IPS DF 6.9 (cell line): ENCODE measurements around the gene PARP16.
A peak's percentile ranks its signal among the peaks of the same experiment; 100 is the strongest.

Experiments
- DNase-seq: peaks from one replicate; pipeline ENCODE4 v3.0.0-alpha.2; 2013; ENCODE audit warnings: low read depth, low spot score
- H3K27ac ChIP-seq: one replicate; pipeline ENCODE4 v1.5.1; 2013; ENCODE audit warnings: low read length, control low read depth
- H3K27me3 ChIP-seq: 2 replicates; pipeline ENCODE4 v1.6.1; 2013; ENCODE audit warnings: mild to moderate bottlenecking, low read length; ENCODE audit not compliant: control insufficient read depth, insufficient read depth
- H3K36me3 ChIP-seq: 2 replicates; pipeline ENCODE4 v1.6.1; 2013; ENCODE audit warnings: low read length; ENCODE audit not compliant: control insufficient read depth, insufficient read depth
- H3K4me1 ChIP-seq: 2 replicates; pipeline ENCODE4 v1.6.1; 2013; ENCODE audit warnings: low read length; ENCODE audit not compliant: control insufficient read depth, insufficient read depth
- H3K4me3 ChIP-seq: 2 replicates; pipeline ENCODE4 v1.5.1; 2013; ENCODE audit warnings: mild to moderate bottlenecking, low read length
- H3K9me3 ChIP-seq: 2 replicates; pipeline ENCODE4 v1.6.1; 2013; ENCODE audit warnings: low read length, inconsistent platforms; ENCODE audit not compliant: control insufficient read depth, insufficient read depth
- WGBS: extraction: QIAGEN DNeasy Blood & Tissue Kit; methylation state at CpG from one replicate; pipeline ENCODE4 v1.1.7; 2013; ENCODE audit warnings: mixed read lengths, missing lambda C conversion rate; ENCODE audit not compliant: insufficient read length, insufficient coverage; 5-methylcytosine and 5-hydroxymethylcytosine counted together

PARP16 gene

GRCh38 chr15:65311760-65312159, 25.1 kb upstream of the PARP16 start:
- no peak for DNase-seq
- Histone ChIP-seq H3K9me3 (no peaks in the 10 kb centered on the region), H3K4me1 (no peaks in the 10 kb centered on the region; the same call in 1 of the 2 replicates), H3K27ac (no peak overlapping the region), H3K36me3 (no peaks in the 10 kb centered on the region), H3K27me3 (no peaks in the 10 kb centered on the region), H3K4me3 (no peak overlapping the region)
- WGBS: no CpG with 5 or more reads among the region's 3 CpGs

- no peak for DNase-seq
- Histone ChIP-seq H3K4me1 (no peaks in the 10 kb centered on the region; the same call in 1 of the 2 replicates), H3K36me3 (no peaks in the 10 kb centered on the region), H3K9me3 (no peaks in the 10 kb centered on the region), H3K27me3 (no peaks in the 10 kb centered on the region), H3K27ac (no peak overlapping the region), H3K4me3 (no peak overlapping the region)
- WGBS: no CpG with 5 or more reads among the region's 10 CpGs
Observed at GRCh38 chr15:65310431-65311137, 23.9 kb upstream of the PARP16 start.

- no peaks in the 10 kb centered on the region; the same call in 1 of the 2 replicates for H3K4me1 ChIP-seq
- no peak for DNase-seq
- no peak overlapping the region for H3K4me3 ChIP-seq
- H3K27me3 ChIP-seq: no peaks in the 10 kb centered on the region
- H3K9me3 ChIP-seq: no peaks in the 10 kb centered on the region
- no peaks in the 10 kb centered on the region for H3K36me3 ChIP-seq
- WGBS: no CpG with 5 or more reads among the region's 12 CpGs
- H3K27ac ChIP-seq: no peak overlapping the region
Observed at GRCh38 chr15:65309882-65310418, 23.3 kb upstream of the PARP16 start.

- H3K27ac ChIP-seq: no peak overlapping the region
- no peaks in the 10 kb centered on the region; the same call in 1 of the 2 replicates for H3K4me1 ChIP-seq
- H3K36me3 ChIP-seq: no peaks in the 10 kb centered on the region
- H3K9me3 ChIP-seq: no peaks in the 10 kb centered on the region
- no peak for DNase-seq
- no CpG with 5 or more reads among the region's 6 CpGs for WGBS
- H3K4me3 ChIP-seq: no peak overlapping the region
- no peaks in the 10 kb centered on the region for H3K27me3 ChIP-seq
Observed at GRCh38 chr15:65307978-65308377, 21.3 kb upstream of the PARP16 start.

DNA sequence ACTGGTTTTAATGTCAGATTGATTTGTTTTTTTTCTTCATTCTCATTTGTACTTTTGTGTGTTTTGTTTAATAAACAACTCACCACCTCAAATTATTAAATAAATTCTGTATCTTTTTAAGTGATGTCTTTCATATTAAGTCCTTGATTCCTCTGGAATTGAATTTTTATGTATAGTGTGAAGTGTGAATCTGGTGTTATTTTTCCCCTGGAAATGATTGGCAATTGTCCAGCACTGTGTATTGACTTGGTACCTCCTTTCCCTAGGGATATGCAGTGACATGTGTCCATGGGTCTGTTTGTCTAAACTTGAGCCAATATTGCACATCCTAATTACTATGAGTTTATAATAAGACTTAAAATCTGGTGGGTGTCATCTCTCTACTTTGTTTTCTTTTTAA, 19.9 kb upstream of the PARP16 start:
- H3K27ac ChIP-seq: no peak overlapping the region
- H3K9me3 ChIP-seq: no peaks in the 10 kb centered on the region
- no peak overlapping the region for H3K4me3 ChIP-seq
- H3K36me3 ChIP-seq: no peaks in the 10 kb centered on the region
- H3K4me1 ChIP-seq: no peaks in the 10 kb centered on the region
- no peak for DNase-seq
- H3K27me3 ChIP-seq: no peaks in the 10 kb centered on the region

DNA sequence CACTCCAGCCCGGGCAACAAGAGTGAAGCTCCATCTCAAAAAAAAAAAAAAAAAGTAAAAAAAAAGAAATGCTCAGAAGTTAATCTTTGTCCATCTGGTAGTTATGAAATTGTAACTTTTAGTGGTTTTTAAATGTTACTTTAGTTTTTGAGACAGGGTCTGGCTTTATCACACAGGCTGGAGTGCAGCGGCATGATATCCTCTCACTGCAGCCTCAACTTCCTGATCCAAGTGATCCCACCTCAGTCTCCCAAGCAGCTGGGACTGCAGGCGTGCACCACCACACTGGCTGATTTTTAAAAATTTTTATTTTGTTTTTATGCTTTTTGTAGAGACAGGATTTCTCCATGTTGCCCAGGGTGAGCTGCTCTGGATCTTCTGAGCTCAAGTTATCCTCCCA, 19.1 kb upstream of the PARP16 start:
- DNase-seq: no peak
- Histone ChIP-seq H3K27ac (no peak overlapping the region), H3K9me3 (no peaks in the 10 kb centered on the region), H3K4me3 (no peak overlapping the region), H3K4me1 (no peaks in the 10 kb centered on the region), H3K27me3 (no peaks in the 10 kb centered on the region), H3K36me3 (no peaks in the 10 kb centered on the region)
- WGBS: no CpG with 5 or more reads among the region's 3 CpGs

DNA sequence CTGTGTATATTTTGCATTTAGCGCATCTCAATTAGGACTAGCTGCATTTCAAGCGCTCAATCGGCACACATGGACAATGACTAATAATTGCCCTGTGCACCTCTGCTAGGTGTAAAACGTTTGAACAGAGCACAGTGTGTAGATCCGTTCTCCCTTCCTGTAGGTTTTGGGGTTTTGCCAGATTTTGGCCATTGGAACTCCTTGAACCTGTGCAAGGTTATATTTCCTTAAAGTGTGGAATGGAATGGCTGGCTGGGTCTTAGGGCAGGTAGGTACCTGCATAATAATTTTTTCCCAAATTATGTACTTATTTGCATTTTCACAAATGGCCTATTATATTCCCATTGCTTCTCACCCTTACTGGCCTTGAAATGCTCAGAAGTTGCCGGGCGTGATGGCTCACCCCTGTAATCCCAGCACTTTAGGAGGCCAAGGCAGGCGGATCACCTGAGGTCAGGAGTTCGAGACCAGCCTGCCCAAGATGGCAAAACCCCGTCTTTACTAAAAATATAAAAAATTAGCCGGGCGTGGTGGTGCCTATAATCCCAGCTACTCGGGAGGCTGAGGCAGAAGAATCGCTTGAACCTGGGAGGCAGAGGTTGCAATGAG, 18.6 kb upstream of the PARP16 start:
- H3K36me3 ChIP-seq: no peaks in the 10 kb centered on the region
- no peak overlapping the region for H3K4me3 ChIP-seq
- DNase-seq: no peak
- H3K27ac ChIP-seq: no peak overlapping the region
- H3K4me1 ChIP-seq: no peaks in the 10 kb centered on the region
- no peaks in the 10 kb centered on the region for H3K9me3 ChIP-seq
- WGBS: no CpG with 5 or more reads among the region's 14 CpGs
- no peaks in the 10 kb centered on the region for H3K27me3 ChIP-seq

DNA sequence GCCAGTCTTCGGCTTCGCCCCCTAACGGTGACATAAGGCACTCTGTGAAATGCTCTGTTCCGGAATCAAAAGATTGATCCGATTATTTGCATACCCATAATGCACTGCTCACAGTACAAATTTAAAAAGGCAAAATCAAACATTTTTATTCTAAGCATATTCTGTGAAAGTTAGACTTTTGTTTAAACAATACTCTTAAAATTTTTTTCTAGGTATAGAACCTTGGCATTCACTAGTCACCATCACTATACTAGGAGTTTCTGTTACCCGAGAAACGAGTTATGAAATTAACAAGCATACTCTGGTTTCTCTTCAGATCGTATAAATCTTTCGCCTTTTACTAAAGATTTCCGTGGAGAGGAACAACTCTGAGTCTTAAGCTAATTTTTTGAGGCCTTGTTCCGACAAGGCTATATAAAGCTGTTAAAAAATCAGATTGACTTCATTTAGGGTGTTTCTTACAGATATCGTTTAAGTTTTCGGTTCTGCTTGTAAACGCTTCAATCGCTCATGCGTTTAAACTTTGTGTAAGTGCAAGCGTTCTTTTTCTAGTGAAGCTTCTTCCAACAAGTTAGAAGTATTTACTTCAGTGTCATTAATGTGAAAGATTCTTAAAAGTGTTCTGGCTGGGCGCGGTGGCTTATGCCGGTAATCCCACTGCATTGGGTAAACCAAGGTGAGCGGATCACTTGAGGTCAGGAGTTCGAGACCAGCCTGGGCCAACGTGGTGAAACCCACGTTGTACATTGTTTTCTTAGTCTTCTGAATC, 17.9 kb upstream of the PARP16 start, which contains the start of gene RNU5B-1:
TSS of gene RNU5B-1 (plus strand) at position 297 of the 769 bp plus-strand sequence.
- Histone ChIP-seq H3K9me3 (no peaks in the 10 kb centered on the region), H3K36me3 (no peaks in the 10 kb centered on the region), H3K27me3 (no peaks in the 10 kb centered on the region), H3K4me1 (no peaks in the 10 kb centered on the region), H3K27ac (no peak within 1 kb of the TSS), H3K4me3 (peak within 1 kb of the TSS; percentile 28; the same call in 1 of the 2 replicates)
- no CpG with 5 or more reads among the region's 24 CpGs for WGBS
- DNase-seq: no peak

DNA sequence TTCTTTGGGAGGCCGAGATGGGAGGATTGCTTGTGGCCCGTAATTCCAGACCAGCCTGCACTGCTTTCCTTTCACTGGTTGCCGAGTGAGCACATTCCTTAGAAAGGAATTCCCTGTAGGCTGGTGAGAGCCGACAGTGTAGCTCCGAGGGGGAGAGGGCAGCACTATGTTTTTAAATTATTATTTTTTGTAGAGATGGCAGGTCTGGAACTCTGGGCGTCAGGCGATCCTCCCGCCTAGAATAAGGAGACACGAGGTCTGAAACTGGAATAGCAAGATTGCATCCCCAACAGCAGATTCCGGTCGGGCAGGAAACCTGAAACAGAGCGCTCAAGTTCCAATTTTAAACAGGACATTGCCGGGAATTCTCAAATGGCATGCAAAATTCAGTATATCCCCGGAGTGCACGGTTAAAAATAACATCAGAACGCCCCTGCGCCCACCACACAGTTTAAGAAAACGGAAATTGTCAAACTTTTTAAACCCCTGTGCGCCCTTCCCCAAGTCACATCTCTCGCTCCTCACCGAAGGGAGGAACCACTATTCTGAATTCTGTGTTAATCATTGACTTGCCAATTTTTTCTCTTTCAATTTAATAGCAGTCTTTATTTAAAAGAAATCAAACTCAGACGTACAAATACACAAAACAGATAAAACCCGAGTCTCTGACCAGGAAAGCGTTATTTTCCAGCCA, 17.2 kb upstream of the PARP16 start:
- no peaks in the 10 kb centered on the region for H3K4me1 ChIP-seq
- no peaks in the 10 kb centered on the region for H3K9me3 ChIP-seq
- peak overlapping the region; percentile 28; the same call in 1 of the 2 replicates for H3K4me3 ChIP-seq
- no peak overlapping the region for H3K27ac ChIP-seq
- no peaks in the 10 kb centered on the region for H3K27me3 ChIP-seq
- no peak for DNase-seq
- no CpG with 5 or more reads among the region's 24 CpGs for WGBS
- no peaks in the 10 kb centered on the region for H3K36me3 ChIP-seq

DNA sequence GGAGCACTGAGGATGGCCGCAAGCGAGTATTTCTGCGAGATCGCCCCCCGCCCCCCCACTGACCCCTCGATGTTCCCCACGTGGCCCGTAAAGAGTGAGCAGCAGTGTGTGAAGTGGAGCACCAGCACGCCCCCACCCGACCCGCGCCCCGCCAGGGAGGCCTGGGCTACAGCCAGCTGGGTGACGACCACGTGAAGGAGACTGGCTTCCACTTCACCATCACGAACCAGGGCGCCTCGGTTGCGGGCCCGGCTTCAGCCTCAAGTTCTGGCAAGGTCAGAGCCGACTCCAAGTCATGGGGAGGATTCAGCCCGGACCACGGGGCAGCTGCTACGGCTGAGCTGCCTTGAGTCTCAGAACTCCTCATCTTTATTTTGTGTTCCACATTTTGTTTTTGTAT, 15.4 kb upstream of the PARP16 start:
- DNase-seq: no peak
- Histone ChIP-seq H3K27me3 (no peaks in the 10 kb centered on the region), H3K27ac (no peak overlapping the region), H3K36me3 (no peaks in the 10 kb centered on the region), H3K4me3 (no peak overlapping the region), H3K9me3 (no peaks in the 10 kb centered on the region), H3K4me1 (no peaks in the 10 kb centered on the region)
- WGBS: no CpG with 5 or more reads among the region's 24 CpGs
